AG09309 (cell line): Measurements from ENCODE around the gene ADAMTS17.

Experiments used
- DNase-seq: peaks from one replicate; pipeline ENCODE4 v3.0.0-alpha.2; 2010; ENCODE audit warnings: low read depth
- H3K4me3 ChIP-seq: 2 replicates; pipeline ENCODE4 v1.5.1; 2011; ENCODE audit warnings: mild to moderate bottlenecking, low read depth, low read length, moderate library complexity; ENCODE audit not compliant: control insufficient read depth
- TF ChIP-seq, protein P1 (sequence below): IDR thresholded peaks from 2 replicates; pipeline ENCODE4 v1.5.1; 2011; ENCODE audit warnings: mild to moderate bottlenecking, low read depth, low read length, inconsistent platforms; ENCODE audit not compliant: insufficient read depth, control insufficient read depth; ENCODE audit errors: missing control alignments

The ADAMTS17 gene

DNA sequence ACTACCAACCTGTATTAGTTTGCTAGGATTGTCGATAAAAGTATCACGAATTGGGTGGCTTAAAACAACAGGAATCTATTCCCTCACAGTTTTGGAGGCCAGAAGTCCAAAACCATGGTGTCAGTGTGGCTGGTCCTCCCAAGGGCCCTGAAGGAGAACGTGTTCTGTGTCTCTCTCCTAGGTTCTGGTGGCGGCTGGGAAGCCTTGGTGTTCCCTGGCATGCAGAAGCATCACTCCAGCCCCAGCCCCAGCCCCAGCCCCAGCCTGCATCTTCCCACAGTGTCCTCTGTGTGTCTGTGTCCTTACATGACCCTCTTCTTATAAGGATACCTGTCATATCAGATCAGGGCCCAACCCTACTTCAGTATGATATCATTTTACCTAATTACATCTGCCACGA lies 336.1 kb downstream of the ADAMTS17 start:
- H3K4me3 ChIP-seq = no peak overlapping the region
- no peak for DNase-seq
- TF ChIP-seq, protein P1, sequence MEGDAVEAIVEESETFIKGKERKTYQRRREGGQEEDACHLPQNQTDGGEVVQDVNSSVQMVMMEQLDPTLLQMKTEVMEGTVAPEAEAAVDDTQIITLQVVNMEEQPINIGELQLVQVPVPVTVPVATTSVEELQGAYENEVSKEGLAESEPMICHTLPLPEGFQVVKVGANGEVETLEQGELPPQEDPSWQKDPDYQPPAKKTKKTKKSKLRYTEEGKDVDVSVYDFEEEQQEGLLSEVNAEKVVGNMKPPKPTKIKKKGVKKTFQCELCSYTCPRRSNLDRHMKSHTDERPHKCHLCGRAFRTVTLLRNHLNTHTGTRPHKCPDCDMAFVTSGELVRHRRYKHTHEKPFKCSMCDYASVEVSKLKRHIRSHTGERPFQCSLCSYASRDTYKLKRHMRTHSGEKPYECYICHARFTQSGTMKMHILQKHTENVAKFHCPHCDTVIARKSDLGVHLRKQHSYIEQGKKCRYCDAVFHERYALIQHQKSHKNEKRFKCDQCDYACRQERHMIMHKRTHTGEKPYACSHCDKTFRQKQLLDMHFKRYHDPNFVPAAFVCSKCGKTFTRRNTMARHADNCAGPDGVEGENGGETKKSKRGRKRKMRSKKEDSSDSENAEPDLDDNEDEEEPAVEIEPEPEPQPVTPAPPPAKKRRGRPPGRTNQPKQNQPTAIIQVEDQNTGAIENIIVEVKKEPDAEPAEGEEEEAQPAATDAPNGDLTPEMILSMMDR = no peak

DNA sequence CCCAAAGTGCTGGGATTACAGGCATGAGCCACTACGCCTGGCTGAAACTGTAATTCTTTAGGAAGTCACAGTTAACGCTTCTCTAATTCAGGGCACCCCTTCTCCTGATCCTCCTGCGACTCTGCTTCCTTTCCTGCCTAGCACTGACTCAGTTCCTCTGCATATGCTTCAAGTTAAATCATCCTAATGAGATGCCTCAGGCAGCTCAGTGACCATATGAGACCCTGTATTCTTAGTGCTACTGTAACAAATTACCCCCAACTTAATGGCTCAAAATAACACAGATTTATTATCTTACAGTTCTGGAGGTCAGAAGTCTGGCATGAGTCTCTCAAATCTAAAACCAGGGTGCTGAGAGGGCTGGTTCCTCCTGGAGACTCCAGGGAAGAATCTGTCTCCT lies 336.8 kb downstream of the ADAMTS17 start:
- no peak for DNase-seq
- TF ChIP-seq, protein P1 = no peak
- H3K4me3 ChIP-seq = no peak overlapping the region

DNA sequence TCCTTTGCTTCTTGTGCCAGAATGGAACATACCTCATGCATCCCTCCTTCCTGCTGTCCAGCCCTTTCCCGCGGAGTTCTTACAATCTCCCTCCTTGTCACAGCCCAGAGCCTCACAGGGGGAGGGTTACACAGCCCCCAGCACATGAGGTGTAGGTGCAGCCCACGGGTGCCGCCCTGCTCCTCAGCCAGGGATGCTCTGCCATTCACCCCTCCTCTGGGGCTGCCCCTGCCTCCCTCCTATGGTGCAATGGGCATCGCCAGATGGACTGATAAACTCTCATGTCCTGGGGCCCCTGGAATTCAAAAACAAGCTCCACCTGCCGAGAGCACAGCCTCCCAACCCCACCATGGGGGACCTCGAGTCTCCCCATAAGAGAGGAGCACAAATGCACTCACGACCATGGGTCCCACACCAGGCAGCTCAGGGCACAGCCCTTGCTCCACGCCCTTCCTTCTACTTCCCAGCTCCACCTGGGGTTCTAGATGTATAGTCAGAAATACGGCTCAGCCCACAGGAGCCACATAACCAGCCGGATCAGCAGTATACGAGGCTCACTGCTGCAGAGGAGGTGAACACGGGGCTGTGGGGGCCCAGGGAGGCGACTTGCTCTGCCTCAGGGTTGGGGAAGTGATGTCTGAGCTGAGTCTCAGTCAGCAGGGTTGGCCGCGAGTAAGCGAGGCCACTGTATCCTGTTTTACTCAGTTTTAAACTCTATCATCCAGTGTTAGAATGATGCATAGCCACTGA lies 338.8 kb downstream of the ADAMTS17 start:
- DNase-seq = no peak
- TF ChIP-seq, protein P1 = no peak
- H3K4me3 ChIP-seq = no peak overlapping the region

DNA sequence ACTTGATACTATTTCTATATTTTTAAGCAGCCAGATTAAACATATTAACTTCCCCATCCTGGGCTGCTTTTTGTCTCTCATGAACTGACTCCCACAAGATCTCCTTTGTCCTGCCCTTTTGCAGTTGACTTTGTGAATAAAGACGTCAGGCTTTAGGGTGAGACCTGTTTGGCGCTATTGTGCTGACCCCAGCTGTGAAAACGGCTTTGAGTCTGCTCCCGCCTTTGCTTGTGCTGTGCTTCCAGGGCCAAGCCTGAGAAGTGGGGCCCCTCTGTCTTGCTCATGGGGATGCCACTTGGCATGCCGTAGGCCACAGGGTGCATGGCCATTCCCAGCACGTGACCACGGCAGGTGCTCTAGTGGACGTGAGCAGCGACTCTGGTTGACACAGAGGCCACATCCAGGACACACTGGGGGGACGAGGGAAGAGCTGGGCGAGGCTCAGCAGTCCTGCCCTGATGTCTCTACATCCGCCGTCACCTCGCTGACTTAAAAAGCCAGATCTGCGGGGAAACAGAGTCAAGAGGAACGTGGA lies 339.6 kb downstream of the ADAMTS17 start:
- no peak overlapping the region for H3K4me3 ChIP-seq
- DNase-seq = no peak

DNA sequence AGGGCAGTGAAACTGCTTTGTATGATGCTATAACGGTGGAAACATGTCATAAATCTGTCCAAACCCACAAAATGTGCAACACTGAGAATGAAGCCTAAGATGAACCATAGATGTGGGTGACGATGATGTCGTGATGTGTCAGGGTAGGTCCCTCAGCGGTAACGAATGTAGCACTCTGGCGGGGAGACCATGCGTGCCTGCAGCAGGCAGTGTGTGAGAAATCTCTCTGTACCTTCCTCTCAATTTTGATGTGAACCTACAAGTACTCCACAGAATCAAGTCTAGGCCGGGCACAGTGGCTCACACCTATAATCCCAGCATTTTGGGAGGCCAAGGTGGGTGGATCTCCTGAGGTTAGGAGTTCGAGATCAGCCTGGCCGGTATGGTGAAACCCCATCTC lies 340.4 kb downstream of the ADAMTS17 start:
- no peak for DNase-seq
- no peak overlapping the region for H3K4me3 ChIP-seq
- TF ChIP-seq, protein P1 = no peak

More for the DNA sequence above, 339.6 kb downstream of the ADAMTS17 start:
- TF ChIP-seq, protein P1 = no peak

DNA sequence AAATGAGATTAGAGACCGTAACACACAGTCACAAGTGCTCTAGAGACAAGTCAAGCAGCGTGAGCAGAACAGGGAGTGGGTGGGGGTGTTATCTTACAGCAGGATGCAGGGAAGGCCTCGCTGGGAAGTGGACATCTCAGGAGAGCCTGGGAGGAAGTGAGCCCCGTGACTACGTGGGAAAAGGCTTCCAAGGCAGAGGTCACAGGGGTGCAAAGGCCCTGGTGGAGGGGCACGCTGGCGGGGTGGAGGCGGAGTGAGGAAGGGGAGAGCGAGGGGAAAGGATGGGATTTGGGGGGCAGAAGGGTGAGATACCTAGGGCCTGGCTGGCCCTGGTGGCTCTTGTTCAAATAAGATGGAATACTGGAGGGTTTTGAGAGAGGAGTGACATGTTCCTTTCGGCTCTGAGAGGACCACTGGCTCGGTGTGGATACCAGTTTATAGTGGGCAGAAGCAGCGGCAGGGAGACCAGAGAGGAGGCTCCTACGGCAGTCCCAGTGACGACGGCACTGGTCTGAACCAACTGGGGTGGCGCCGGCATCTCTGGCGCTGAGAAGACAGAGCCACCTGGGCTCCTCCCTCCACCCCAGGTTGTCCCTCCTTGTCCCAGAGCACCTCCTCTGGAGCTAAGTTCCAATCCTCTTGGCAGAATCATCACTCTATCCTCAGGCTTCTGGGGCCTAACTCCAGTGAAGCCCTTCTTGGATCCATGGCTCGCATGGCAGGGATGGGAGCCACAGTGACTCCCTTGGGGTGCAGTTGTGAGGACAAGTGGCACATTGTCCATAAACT lies 342.3 kb downstream of the ADAMTS17 start:
- no peak for DNase-seq
- H3K4me3 ChIP-seq = no peak overlapping the region
- TF ChIP-seq, protein P1 = no peak
